CD1c-positive myeloid dendritic cell (primary cell): ENCODE data around the gene TRIM40.

Source experiments
- DNase-seq: peaks from one replicate; pipeline ENCODE4 v3.0.0-alpha.2; 2016; ENCODE audit errors: extremely low spot score

TRIM40 gene, protein sequence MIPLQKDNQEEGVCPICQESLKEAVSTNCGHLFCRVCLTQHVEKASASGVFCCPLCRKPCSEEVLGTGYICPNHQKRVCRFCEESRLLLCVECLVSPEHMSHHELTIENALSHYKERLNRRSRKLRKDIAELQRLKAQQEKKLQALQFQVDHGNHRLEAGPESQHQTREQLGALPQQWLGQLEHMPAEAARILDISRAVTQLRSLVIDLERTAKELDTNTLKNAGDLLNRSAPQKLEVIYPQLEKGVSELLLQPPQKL

DNA sequence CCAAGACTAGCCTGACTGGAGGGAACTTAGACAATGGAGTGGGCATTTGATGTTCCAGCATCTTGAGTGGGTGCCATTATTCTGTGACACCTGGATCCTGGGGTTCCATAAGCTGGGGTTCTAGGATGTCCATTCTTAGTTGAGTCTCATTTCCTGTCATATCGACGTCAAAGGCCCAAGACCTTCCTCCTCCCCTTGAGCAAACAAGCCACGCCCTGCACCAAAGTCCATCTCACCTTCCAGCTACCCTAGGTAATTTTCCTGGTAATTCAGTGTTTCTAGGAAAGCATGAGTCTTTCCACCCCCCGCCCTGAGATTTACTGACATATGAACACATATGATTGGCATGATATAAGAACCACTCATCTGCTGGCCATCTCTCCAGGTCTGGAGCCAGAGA is at the start of gene TRIM40:
TRIM40 (plus strand) TSS at position 384 of the 400 bp plus-strand sequence. CDS start 897 bp downstream, outside the sequence.
- DNase-seq: no peak

GRCh38 chr6:30087876-30088275 is 48.1 kb upstream of the TRIM40 start:
- DNase-seq: no peak

GRCh38 chr6:30091577-30092381 is 44.2 kb upstream of the TRIM40 start:
- DNase-seq: no peak

DNA sequence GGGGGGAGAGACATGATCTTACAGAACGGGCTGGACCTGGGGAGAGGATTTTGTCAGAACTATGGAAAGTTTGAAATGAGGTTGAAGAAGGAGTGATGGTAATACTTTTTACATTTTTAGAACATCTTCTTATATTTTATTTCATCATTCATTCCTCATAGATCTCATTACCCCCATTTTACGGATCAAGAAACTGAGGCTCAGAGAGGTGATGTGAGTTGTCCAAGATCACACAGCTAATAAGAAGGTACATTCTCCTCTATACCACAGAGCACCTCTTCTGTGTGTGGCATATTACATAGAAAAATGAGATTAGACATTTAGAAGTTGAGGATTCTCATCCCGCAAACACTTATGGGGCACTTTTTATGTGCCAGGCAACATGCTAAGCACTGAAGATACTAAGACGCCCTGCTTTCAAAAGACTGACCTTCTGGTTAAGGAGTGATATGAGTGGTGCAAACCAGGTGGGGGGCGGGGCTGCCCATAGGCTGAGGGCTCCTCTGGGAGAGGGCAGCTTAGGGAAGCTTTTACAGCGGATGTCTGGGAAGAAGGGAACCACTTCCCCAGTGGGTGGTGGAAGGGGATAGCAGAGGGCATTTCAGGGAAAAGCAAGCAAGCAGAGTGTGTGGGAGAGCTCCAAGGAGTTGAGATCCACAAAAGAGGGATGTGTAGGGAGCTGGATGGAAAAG is 42.9 kb upstream of the TRIM40 start:
- no peak for DNase-seq

- DNase-seq: no peak
Observed at GRCh38 chr6:30093951-30094661, 41.8 kb upstream of the TRIM40 start.

- DNase-seq: no peak
Observed at GRCh38 chr6:30096829-30097228, 39.1 kb upstream of the TRIM40 start.

- no peak for DNase-seq
Observed at GRCh38 chr6:30097902-30098768, 37.8 kb upstream of the TRIM40 start.

DNA sequence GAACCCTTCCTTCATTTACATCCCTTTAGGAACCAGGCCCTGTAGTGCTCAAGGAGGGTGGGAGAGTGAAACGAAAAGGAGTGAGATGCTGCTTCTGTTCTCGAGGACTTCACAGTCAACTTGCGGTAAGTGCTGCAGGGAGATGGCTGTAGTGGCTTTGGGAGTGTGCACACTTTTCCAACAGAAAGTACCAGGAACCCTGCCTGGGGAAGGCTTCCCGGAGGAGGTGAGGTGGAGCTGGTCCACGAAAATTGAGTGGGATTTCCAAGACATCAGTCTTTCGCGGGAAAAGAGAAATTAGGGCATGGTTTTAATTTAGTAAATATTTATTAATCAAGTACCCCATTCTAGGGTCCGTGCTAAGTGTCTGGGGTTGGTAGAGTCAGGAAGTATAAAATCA is 35.8 kb upstream of the TRIM40 start:
- no peak for DNase-seq

DNA sequence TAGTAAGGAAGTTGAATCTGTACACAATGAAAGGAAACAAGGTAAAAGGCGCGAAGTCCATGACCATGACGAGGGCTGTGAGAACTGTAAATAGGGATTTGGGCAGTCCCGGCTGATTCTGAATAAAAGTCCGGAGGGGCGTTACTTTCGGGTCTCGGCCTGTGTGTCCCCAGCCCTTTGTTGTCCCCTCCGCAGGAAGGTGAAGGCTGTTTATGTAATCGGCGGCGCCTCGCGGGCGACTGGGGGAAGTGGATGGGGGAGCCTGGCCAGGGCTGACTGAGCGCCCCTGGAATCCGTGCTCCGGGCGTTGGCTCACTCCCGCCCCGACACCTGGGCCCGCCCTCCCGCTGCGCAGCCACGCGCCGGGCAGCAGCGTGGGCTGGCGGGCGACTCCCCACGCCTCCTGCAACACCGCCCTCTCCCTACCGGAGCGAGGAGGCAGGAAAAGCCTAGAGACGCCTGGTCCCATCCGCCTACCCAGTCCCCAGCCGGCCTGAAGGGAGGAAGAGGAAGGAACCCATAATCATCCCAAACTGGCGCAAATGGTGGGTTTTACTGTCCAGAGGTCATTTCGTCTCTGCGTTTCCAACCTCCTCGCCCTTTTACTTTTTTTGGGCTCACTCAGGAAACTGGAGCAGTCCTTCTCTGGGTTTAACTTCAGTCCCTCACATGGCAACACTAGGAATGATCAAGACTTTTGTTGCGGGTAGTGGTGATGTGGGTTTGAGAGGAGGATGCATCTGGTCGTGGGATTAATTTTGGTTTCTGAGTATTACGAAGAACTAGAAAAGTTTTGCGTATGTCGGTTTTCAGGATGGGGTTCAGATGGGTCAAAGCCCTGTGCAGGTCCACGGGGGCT is 35.1 kb upstream of the TRIM40 start:
- DNase-seq: peak; percentile 26

DNA sequence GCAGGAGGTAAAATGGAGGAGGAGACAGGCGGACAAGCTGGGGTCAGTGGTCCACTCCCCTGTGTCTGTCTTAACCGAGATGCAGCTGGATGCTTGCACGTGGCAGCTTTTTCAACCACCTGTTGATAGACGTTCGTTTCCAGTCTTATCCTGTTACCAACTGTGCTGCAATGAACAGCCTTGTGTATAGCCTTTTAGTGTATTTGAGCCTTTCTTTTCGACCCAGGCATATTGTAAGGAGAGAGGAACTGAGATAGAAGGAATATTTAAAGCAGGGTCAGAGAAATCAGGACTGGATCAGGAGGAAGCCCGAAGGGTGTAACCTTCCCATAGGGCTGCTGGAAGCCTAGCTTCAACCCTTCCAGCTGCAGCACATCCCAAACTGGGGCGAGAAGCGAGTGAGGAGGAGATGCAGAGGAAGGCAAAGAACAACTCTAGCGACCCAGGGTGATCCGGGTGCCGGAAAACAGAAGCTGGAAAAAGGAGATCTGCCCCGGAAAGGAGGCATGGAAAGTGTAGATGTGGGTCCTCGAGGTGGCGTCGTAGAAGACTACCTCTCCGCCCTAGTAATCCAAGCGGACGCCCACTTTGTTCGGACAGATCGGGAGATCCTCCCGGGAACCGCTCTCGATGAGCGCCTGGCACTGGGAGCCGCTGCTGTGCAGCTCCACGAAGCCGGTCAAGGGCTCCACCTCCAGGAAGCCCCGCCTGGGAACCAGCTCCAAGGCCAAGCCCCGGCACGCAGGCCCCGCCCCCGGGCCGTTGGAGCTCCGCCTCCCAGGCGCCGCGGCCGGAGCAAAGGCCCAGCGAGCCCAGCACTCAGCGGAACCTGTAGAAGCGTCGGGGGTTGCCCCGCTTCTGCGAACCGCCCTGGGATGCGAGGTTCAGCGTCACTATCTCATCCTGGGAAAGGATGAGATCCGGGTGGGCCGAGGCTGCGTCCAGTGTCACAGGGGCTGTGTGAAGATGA is 34.2 kb upstream of the TRIM40 start:
- peak; percentile 87 for DNase-seq

DNA sequence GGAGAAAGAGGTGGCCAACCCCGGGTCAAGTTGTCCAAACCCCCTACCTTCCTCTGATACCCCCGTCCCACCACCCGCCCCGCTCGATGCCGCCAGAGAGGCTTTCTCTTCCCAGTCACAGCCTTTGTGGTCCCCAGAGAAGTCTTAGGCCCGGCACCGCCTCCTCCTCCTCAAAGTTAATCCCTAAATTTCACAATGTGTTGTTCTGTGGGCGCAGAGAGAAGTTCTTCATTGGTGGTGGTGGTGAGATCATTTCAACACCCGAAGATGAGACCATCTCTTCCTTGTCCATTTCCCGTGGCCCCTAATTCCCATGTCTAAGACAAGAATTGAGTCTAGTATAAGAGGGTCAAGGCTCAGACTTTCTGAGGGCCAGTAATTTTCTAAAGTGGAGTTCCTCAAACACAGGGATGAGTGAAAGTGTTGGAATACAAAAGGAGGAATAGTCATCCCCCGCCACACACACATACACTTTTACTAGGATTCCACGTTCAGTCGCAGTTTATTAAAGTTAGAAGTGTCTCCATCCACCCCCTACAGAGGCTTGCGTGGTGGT is 33.4 kb upstream of the TRIM40 start:
- DNase-seq: peak; percentile 85

- peak; percentile 93 for DNase-seq
Observed at GRCh38 chr6:30102970-30103871, 32.7 kb upstream of the TRIM40 start.

GRCh38 chr6:30103872-30104179 is 32.1 kb upstream of the TRIM40 start:
- no peak for DNase-seq

DNA sequence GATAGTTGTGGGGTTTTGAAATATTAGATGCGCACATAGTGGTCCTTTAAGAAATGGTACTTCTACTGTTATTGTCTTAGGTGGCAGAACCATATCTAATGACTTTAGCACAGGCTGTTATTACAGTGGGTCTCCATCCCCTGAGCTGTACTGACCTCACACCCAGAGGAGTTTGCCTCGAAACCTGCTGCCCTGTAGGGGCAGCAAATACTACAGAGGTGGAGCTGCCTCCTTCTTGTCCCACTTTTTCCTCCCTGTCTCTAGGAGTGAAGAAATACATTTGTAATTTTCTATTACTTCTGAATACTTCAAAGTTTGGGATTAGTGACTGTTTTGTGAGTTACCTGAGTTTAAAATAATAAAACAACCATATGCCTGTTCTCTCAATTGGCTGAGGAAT is 31.3 kb upstream of the TRIM40 start:
- no peak for DNase-seq

GRCh38 chr6:30111266-30111856 is 24.6 kb upstream of the TRIM40 start:
- DNase-seq: no peak

DNA sequence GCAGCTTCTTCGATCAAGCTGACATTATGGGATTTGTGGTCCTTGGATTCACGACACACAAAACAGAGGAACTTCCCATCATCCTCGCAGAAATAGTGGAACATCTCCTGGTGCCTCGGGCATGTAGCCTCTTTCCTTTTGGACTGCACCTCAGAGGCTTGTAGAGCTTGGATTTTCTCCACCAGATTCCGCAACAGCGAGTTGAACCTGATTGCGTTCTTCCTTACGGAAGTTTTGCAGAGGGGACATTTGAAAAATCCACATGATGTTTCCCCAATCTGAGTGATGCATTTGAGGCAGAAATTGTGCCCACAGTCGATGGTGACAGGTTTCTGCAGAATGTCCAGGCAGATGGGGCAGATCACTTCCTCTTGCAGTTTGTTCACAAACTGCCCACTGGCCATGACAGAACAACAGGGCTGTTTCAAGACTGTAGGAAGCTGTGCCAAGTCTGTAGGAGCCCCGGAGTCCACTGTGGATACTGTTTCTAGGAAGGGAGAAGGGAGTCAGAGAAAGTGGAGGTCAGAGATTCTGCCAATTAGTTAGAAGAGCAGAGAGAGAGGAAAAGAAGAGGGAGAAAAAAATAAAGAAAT is 23.4 kb upstream of the TRIM40 start:
- peak; percentile 62 for DNase-seq
